Measurements from ENCODE around the gene CORO1C.
"Not testable (repeated sequence)": the region's sequence is repeated elsewhere in the genome, so short reads cannot be mapped to it uniquely, and the experiment has no call there.

The CORO1C gene

DNA sequence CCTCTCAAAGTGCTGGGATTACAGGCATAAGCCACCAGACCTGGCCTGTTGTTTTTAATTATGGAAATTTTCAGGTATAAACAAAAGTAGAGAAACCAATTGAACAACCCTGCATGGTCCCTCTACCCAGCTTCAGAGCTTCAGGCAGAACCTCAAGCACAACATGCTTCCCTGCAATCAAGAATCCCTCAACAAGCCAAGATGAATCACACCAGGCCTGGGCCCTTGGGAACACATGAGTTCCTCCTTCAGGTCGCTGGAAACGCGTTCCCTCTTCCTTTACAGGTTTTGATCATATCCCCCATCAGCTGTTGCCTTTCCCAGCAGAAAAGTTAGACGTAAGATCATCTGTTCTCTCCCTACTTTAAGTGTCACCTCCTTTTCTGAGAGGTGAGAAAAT, 20.5 kb upstream of the CORO1C start:
- no peak overlapping the region for H3K4me3 ChIP-seq (ENCODE audit: low read length)
- H3K9ac ChIP-seq (ENCODE audit: low read length) = no peak overlapping the region
- peaks cover 26% of the 10 kb centered on the region for H3K4me1 ChIP-seq (ENCODE audit: control insufficient read depth, insufficient read depth, low read length)
- DNase-seq (ENCODE audit: low read depth) = peak; percentile 33
- H3K27me3 ChIP-seq (replicated peaks; ENCODE audit: control insufficient read depth, insufficient read depth, low read length) = no peaks in the 10 kb centered on the region
- H3K36me3 ChIP-seq (ENCODE audit: control insufficient read depth, insufficient read depth, low read length, severe bottlenecking) = no peaks in the 10 kb centered on the region
- H3K9me3 ChIP-seq (ENCODE audit: control insufficient read depth, low read length) = no peaks in the 10 kb centered on the region

- DNase-seq (ENCODE audit: low read depth); H3K9me3 ChIP-seq (ENCODE audit: control insufficient read depth, low read length); H3K36me3 ChIP-seq (ENCODE audit: control insufficient read depth, insufficient read depth, low read length, severe bottlenecking); H3K27me3 ChIP-seq (replicated peaks; ENCODE audit: control insufficient read depth, insufficient read depth, low read length): not testable (repeated sequence)
- Histone ChIP-seq H3K9ac (ENCODE audit: low read length) (peak overlapping the region; percentile 41), H3K4me3 (ENCODE audit: low read length) (peak overlapping the region; percentile 62), H3K4me1 (ENCODE audit: control insufficient read depth, insufficient read depth, low read length) (peaks cover 26% of the 10 kb centered on the region)
These were observed 19.7 kb upstream of the CORO1C start for GRCh38 chr12:108751003-108751402.

- Histone ChIP-seq H3K27me3 (replicated peaks; ENCODE audit: control insufficient read depth, insufficient read depth, low read length) (no peaks in the 10 kb centered on the region), H3K36me3 (ENCODE audit: control insufficient read depth, insufficient read depth, low read length, severe bottlenecking) (no peaks in the 10 kb centered on the region), H3K9me3 (ENCODE audit: control insufficient read depth, low read length) (no peaks in the 10 kb centered on the region), H3K4me3 (ENCODE audit: low read length) (peak overlapping the region; percentile 62), H3K4me1 (ENCODE audit: control insufficient read depth, insufficient read depth, low read length) (peaks cover 26% of the 10 kb centered on the region), H3K9ac (ENCODE audit: low read length) (peak overlapping the region; percentile 41)
- no peak for DNase-seq (ENCODE audit: low read depth)
These were observed 19.2 kb upstream of the CORO1C start for GRCh38 chr12:108750526-108750925.

- no peaks in the 10 kb centered on the region for H3K9me3 ChIP-seq (ENCODE audit: control insufficient read depth, low read length)
- DNase-seq (ENCODE audit: low read depth) = no peak
- H3K9ac ChIP-seq (ENCODE audit: low read length) = no peak overlapping the region
- H3K4me1 ChIP-seq (ENCODE audit: control insufficient read depth, insufficient read depth, low read length) = peaks cover 29% of the 10 kb centered on the region
- H3K27me3 ChIP-seq (replicated peaks; ENCODE audit: control insufficient read depth, insufficient read depth, low read length) = no peaks in the 10 kb centered on the region
- no peaks in the 10 kb centered on the region for H3K36me3 ChIP-seq (ENCODE audit: control insufficient read depth, insufficient read depth, low read length, severe bottlenecking)
- no peak overlapping the region for H3K4me3 ChIP-seq (ENCODE audit: low read length)
These were observed 16.2 kb upstream of the CORO1C start for GRCh38 chr12:108747563-108747962.

- no peaks in the 10 kb centered on the region for H3K36me3 ChIP-seq (ENCODE audit: control insufficient read depth, insufficient read depth, low read length, severe bottlenecking)
- no peaks in the 10 kb centered on the region for H3K9me3 ChIP-seq (ENCODE audit: control insufficient read depth, low read length)
- H3K4me3 ChIP-seq (ENCODE audit: low read length) = no peak overlapping the region
- H3K27me3 ChIP-seq (replicated peaks; ENCODE audit: control insufficient read depth, insufficient read depth, low read length) = no peaks in the 10 kb centered on the region
- peaks cover 12% of the 10 kb centered on the region for H3K4me1 ChIP-seq (ENCODE audit: control insufficient read depth, insufficient read depth, low read length)
- H3K9ac ChIP-seq (ENCODE audit: low read length) = no peak overlapping the region
- no peak for DNase-seq (ENCODE audit: low read depth)
These were observed 14.3 kb upstream of the CORO1C start for GRCh38 chr12:108745641-108746040.

- Histone ChIP-seq H3K27me3 (replicated peaks; ENCODE audit: control insufficient read depth, insufficient read depth, low read length) (no peaks in the 10 kb centered on the region), H3K4me3 (ENCODE audit: low read length) (no peak overlapping the region), H3K9ac (ENCODE audit: low read length) (no peak overlapping the region), H3K4me1 (ENCODE audit: control insufficient read depth, insufficient read depth, low read length) (peaks cover 3% of the 10 kb centered on the region), H3K9me3 (ENCODE audit: control insufficient read depth, low read length) (no peaks in the 10 kb centered on the region), H3K36me3 (ENCODE audit: control insufficient read depth, insufficient read depth, low read length, severe bottlenecking) (no peaks in the 10 kb centered on the region)
- DNase-seq (ENCODE audit: low read depth) = no peak
These were observed 12.9 kb upstream of the CORO1C start for GRCh38 chr12:108744021-108744897.

DNA sequence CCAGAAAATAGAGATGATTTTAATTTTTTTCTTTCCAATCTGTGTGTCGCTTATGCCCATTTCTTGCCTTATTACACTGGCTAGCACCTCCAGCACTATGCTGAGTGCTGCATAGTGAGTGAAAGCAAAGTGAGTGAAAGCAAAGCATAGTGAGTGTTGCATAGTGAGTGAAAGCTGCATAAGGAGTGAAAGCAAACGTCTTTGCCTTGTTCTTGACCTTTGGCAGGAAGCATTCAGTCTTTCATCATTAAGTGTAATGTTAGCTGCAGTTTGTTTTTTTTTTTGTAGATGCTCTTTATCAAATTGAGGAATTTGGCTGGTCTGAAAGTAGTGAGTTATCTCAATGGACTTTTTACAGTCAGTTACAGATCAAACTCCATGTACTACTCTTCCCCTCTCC, 6.9 kb upstream of the CORO1C start:
- Histone ChIP-seq H3K4me1 (ENCODE audit: control insufficient read depth, insufficient read depth, low read length) (peaks cover 11% of the 10 kb centered on the region), H3K9me3 (ENCODE audit: control insufficient read depth, low read length) (peaks cover 3% of the 10 kb centered on the region), H3K36me3 (ENCODE audit: control insufficient read depth, insufficient read depth, low read length, severe bottlenecking) (no peaks in the 10 kb centered on the region), H3K27me3 (replicated peaks; ENCODE audit: control insufficient read depth, insufficient read depth, low read length) (no peaks in the 10 kb centered on the region), H3K4me3 (ENCODE audit: low read length) (no peak overlapping the region), H3K9ac (ENCODE audit: low read length) (no peak overlapping the region)
- no peak for DNase-seq (ENCODE audit: low read depth)

DNA sequence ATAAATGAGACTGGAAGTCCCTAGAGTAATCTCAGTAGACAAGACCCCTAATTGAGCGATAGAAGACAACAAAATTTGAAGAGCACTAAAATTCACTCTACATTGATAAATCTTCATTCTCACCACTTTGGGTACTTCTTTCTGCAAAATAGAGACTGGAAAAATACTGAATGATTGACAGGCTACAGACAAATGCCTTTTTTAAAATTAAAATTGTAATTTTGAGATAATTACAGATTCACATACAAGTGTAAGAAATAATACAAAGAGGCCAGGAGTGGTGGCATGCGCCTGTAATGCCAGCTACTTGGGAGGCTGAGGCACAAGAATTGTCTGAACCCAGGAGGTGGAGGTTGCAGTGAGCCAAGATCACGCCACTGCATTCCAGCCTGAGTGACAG, 4.5 kb upstream of the CORO1C start:
- H3K4me3 ChIP-seq (ENCODE audit: low read length) = no peak overlapping the region
- H3K9me3 ChIP-seq (ENCODE audit: control insufficient read depth, low read length) = peaks cover 3% of the 10 kb centered on the region
- H3K9ac ChIP-seq (ENCODE audit: low read length) = no peak overlapping the region
- no peaks in the 10 kb centered on the region for H3K27me3 ChIP-seq (replicated peaks; ENCODE audit: control insufficient read depth, insufficient read depth, low read length)
- DNase-seq (ENCODE audit: low read depth) = no peak
- peaks cover 16% of the 10 kb centered on the region for H3K4me1 ChIP-seq (ENCODE audit: control insufficient read depth, insufficient read depth, low read length)
- H3K36me3 ChIP-seq (ENCODE audit: control insufficient read depth, insufficient read depth, low read length, severe bottlenecking) = no peaks in the 10 kb centered on the region

DNA sequence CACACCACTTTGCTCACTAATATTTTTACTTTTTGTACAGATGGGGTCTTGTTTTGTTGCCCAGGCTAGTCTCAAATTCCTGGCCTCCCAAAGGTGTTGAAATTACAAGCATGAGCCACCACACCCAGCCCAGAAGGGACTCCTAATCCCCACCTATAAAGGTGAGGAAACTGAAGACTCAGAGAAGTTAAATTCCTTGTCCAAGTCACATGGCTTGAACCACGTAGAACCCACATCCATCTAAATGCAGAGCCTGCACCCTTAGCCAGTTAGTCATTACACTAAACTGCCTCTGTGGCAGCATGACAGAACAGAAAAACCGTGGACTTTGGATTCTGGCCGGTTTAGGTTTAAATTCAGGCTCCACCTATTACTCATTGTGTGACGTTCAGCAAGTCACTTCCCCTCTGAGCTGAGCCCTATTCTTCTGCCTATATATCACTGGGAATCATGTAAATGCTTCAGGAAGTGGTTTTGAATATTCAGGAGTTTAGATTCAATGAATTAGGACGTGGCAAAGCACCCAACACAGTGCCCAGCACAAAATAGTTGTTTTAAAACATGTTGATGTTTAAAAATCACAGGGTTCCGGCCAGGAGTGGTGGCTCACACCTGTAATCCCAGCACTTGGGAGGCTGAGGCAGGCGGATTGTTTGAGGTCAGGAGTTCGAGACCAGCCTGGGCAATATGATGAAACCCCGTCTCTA, 3.0 kb upstream of the CORO1C start:
- H3K4me3 ChIP-seq (ENCODE audit: low read length) = no peak overlapping the region
- H3K36me3 ChIP-seq (ENCODE audit: control insufficient read depth, insufficient read depth, low read length, severe bottlenecking) = no peaks in the 10 kb centered on the region
- no peak overlapping the region for H3K9ac ChIP-seq (ENCODE audit: low read length)
- peaks cover 3% of the 10 kb centered on the region for H3K9me3 ChIP-seq (ENCODE audit: control insufficient read depth, low read length)
- no peaks in the 10 kb centered on the region for H3K27me3 ChIP-seq (replicated peaks; ENCODE audit: control insufficient read depth, insufficient read depth, low read length)
- peaks cover 19% of the 10 kb centered on the region for H3K4me1 ChIP-seq (ENCODE audit: control insufficient read depth, insufficient read depth, low read length)
- DNase-seq (ENCODE audit: low read depth) = peak; percentile 79

DNA sequence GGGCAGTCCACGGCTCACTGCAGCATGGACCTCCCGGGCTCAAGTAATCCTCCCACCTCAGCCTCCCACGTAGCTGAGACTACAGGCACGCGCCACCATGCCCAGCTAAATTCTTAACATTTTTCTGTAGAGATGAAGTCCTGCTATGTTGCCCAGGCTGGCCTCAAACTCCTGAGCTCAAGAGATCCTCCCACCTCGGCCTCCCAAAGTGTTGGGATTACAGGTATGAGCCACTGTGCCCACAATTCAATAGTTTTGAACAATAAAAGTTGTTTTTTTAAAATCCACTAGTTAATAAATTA, 1.9 kb upstream of the CORO1C start:
- not testable (repeated sequence) for H3K36me3 ChIP-seq (ENCODE audit: control insufficient read depth, insufficient read depth, low read length, severe bottlenecking); H3K9me3 ChIP-seq (ENCODE audit: control insufficient read depth, low read length); H3K4me3 ChIP-seq (ENCODE audit: low read length); H3K9ac ChIP-seq (ENCODE audit: low read length); DNase-seq (ENCODE audit: low read depth); H3K27me3 ChIP-seq (replicated peaks; ENCODE audit: control insufficient read depth, insufficient read depth, low read length)
- peaks cover 22% of the 10 kb centered on the region for H3K4me1 ChIP-seq (ENCODE audit: control insufficient read depth, insufficient read depth, low read length)

DNA sequence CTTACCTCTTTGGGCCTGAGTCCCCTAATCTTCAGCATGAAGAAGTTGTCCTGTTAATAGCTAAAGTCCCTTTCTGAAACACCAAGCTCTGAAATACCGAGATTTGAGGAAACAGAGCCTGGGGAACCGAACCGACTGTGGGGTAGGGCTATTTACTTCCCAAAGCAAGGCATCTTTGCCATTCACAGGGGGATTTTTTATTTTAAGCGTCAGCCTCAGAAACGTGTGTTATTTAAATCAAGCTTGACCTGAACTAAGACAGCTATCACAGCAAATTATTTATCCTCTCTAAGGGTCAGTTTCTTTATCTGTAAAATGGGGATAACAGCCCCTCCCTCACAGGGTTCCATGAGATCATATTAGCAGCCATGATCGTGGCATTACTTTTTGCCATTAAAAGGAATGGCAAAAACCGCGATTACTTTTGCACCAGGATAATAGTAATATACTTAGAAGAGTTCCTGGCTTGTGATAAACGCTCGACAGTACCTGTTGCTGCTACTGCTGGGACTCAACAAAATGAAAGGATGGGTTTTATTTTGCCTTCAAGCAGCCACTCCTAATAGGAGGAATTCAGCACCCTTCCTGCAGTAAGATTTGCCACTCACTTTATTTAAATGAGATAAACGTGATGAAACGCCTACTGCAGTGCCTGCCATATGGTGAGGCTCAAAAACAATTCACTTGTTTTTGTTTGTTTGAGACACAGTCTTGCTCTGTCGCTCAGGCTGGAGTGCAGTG, 1.3 kb upstream of the CORO1C start:
- Histone ChIP-seq H3K4me1 (ENCODE audit: control insufficient read depth, insufficient read depth, low read length) (peaks cover 24% of the 10 kb centered on the region), H3K4me3 (ENCODE audit: low read length) (peak overlapping the region; percentile 88), H3K36me3 (ENCODE audit: control insufficient read depth, insufficient read depth, low read length, severe bottlenecking) (no peaks in the 10 kb centered on the region), H3K9ac (ENCODE audit: low read length) (peak overlapping the region; percentile 82), H3K9me3 (ENCODE audit: control insufficient read depth, low read length) (no peaks in the 10 kb centered on the region), H3K27me3 (replicated peaks; ENCODE audit: control insufficient read depth, insufficient read depth, low read length) (no peaks in the 10 kb centered on the region)
- no peak for DNase-seq (ENCODE audit: low read depth)
